A673 (cell line): ENCODE measurements around the gene SNAP29.

Experiments
- CTCF ChIP-seq: fragments of 300-800, 200-600 bp; sonication (generic); conservative IDR thresholded peaks from 2 replicates; pipeline ENCODE4 v1.5.1; 2017; ENCODE audit warnings: low read depth, mild to moderate bottlenecking, antibody characterized with exemption, low read length, moderate library complexity, mixed read lengths
- EZH2 ChIP-seq: fragments of 200-600 bp; sonication (generic); IDR thresholded peaks from 2 replicates; pipeline ENCODE4 v1.6.1; 2017; ENCODE audit warnings: borderline replicate concordance, low read depth, mild to moderate bottlenecking, mixed read lengths, antibody characterized with exemption, low read length; ENCODE audit not compliant: poor library complexity, severe bottlenecking

GRCh38 chr22:20834206-20834605 lies 24.6 kb upstream of the SNAP29 start:
- TF ChIP-seq CTCF (no peak), EZH2 (no peak)
